ENCODE data around the gene C2orf76. TPM values are rescaled to one million over a fixed set of nuclear protein-coding genes. Genes with fewer than 3 reads are reported as not detected.
"Not testable (repeated sequence)": the region's sequence is repeated elsewhere in the genome, so short reads cannot be mapped to it uniquely, and the experiment has no call there.

C2orf76 gene
- total RNA-seq, 2 experiments from 2014 or later = 5.4 to 6.2 TPM

DNA sequence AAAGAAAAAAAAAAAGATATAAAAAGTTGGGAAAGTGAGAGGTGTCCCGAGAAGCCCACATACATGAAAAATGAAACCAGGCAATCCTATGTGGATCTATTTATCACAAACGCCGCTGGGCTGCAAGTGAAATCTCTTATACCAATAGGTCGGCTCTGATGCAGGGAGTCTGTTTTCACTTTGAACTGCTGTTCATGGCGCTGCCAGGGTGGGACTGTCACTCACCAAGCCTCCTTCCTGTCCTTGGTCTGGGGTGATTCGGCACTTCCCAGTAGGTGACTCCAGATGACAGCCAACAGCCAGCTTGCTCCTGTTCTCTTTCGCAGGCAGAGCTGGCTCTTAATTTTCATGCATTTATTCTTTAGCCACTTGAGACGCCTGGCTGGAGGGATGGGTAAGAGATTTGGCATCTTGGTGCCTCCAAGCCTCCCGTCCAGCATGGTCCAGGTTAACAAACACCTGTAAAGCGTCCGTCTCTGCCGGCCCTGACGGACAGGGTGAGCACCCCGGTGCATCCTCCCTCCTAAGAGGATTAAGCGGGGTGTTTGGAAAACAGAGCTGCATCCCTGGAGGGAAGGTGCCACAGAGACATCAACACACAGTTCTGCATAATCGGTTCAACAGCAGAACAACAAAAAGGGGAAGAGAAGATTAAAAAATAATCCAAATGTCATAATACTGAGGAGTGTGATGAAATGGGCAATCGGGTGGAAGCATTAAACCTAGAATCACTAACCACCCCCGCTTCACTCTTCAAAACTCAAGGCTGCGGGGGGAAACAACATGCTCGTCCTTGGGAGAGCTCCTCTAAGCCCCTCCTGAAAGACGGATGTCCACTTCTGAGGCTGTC lies 84.3 kb downstream of the C2orf76 start:
- Mint-ChIP-seq H3K4me3 (no peak overlapping the region), H3K9me3 (no peaks in the 10 kb centered on the region), H3K27me3 (no peaks in the 10 kb centered on the region), H3K4me1 (no peaks in the 10 kb centered on the region), H3K27ac (no peak overlapping the region), H3K36me3 (ENCODE audit: low read depth) (no peaks in the 10 kb centered on the region)
- POLR2A ChIA-PET = no interaction called here
- CTCF ChIA-PET = interaction anchor here (0.9 kb wide), 1 partner anchor 11 kb away, joined by 3 read pairs; no protein-coding TSS in a partner anchor
- DNase-seq = no peak

GRCh38 chr2:119280680-119281079 lies 86.0 kb downstream of the C2orf76 start:
- H3K27me3 Mint-ChIP-seq = no peaks in the 10 kb centered on the region
- no peak for DNase-seq
- CTCF ChIA-PET = no interaction called here

DNA sequence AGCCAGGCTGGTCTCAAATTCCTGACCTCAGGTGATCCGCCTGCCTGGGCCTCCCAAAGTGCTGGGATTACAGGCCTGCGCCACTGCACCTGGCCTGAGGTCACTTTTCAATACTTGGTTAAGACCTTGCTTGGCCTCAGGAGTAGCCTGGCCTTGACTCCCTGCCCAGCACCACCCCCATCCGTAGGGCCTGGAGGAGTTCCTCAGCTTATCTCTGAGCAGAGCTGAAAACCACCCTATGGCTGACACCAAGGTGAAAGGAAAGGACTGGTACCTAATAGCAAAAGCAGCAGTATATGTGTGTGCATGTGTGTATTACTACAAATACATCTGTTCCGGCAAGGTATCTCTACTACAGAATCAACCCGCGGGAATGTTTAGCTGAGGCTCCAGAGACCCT lies 87.0 kb downstream of the C2orf76 start:
- H3K9me3 Mint-ChIP-seq = no peaks in the 10 kb centered on the region
- H3K36me3 Mint-ChIP-seq (ENCODE audit: low read depth) = no peaks in the 10 kb centered on the region
- no peak for DNase-seq
- POLR2A ChIA-PET = interaction anchor here (0.6 kb wide), 1 partner anchor 17 kb away, joined by 3 read pairs; no protein-coding TSS in a partner anchor
- H3K27ac Mint-ChIP-seq = no peak overlapping the region
- H3K27me3 Mint-ChIP-seq = no peaks in the 10 kb centered on the region
- H3K4me1 Mint-ChIP-seq = no peaks in the 10 kb centered on the region
- no peak overlapping the region for H3K4me3 Mint-ChIP-seq
- CTCF ChIA-PET = interaction anchor here (0.6 to 1.0 kb wide), 4 partner anchors 9 to 398 kb away, joined by 3 read pairs; no protein-coding TSS in a partner anchor

More at GRCh38 chr2:119280680-119281079, 86.0 kb downstream of the C2orf76 start:
- H3K4me1 Mint-ChIP-seq = no peaks in the 10 kb centered on the region
- H3K27ac Mint-ChIP-seq = no peak overlapping the region
- POLR2A ChIA-PET = no interaction called here
- no peak overlapping the region for H3K4me3 Mint-ChIP-seq
- H3K36me3 Mint-ChIP-seq (ENCODE audit: low read depth) = no peaks in the 10 kb centered on the region
- H3K9me3 Mint-ChIP-seq = no peaks in the 10 kb centered on the region

DNA sequence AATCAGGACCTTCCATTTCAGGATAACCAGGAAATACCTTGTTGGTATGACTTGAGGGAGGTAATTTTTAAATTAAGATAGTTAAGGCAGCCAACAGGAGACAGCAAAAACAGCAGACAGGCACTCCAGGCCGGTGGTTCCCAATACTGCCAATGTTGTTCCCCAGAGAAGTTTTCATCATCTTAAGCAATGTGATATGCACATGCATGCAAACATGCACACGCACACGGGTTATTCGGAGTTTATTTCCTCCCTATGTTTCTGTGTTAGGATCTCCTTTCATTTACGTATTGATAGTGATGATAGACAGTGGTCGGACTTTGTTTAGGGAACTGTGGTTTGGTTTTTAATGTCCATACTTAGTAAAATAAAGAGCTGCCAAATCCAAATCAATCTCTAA lies 87.7 kb downstream of the C2orf76 start:
- Mint-ChIP-seq H3K27me3 (peaks cover 2% of the 10 kb centered on the region), H3K4me3 (no peak overlapping the region), H3K4me1 (no peaks in the 10 kb centered on the region), H3K36me3 (ENCODE audit: low read depth) (no peaks in the 10 kb centered on the region), H3K27ac (no peak overlapping the region), H3K9me3 (no peaks in the 10 kb centered on the region)
- DNase-seq = no peak
- CTCF ChIA-PET = interaction anchor here (0.7 kb wide), 1 partner anchor 87 kb away, joined by 3 read pairs; no protein-coding TSS in a partner anchor
- POLR2A ChIA-PET = interaction anchor here (0.6 kb wide), 1 partner anchor 18 kb away, joined by 3 read pairs; no protein-coding TSS in a partner anchor

DNA sequence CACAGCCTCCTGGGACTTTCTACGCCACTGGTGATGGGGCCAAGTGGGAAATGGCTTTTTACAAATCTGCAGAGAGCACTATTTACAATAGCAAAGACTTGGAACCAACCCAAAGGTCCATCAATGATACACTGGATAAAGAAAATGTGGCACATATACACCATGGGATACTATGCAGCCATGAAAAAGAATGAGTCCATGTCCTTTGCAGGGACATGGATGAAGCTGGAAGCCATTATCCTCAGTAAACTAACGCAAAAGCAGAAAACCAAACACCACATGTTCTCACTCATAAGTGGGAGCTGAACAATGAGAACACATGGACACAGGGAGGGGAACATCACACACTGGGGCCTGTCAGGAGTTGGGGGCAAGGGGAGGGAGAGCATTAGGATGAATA lies 88.2 kb downstream of the C2orf76 start:
- DNase-seq; H3K36me3 Mint-ChIP-seq (ENCODE audit: low read depth); H3K27ac Mint-ChIP-seq; H3K9me3 Mint-ChIP-seq; POLR2A ChIA-PET; H3K4me1 Mint-ChIP-seq; H3K4me3 Mint-ChIP-seq; H3K27me3 Mint-ChIP-seq; CTCF ChIA-PET: not testable (repeated sequence)

DNA sequence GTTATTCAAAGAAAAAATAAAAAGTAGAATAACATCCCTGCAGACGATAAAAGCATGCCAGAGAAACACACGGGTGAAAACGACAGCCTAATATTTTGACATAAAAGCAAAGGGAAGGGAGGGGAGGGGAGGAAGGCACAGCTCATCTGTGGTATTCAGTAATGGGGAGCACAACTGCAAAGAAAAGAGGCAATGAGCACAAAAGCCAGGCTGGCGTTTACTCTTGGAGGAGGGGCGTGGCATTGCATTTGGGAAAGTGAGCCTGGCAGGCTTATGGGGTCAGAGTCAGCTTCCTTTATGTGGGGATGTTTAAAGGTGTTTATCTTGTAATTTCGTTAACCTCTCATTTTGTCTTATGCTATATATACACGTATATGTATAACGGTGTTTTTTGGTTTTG lies 89.8 kb downstream of the C2orf76 start:
- peaks cover 2% of the 10 kb centered on the region for H3K27me3 Mint-ChIP-seq
- no peak overlapping the region for H3K27ac Mint-ChIP-seq
- DNase-seq = no peak
- no peaks in the 10 kb centered on the region for H3K9me3 Mint-ChIP-seq
- no peak overlapping the region for H3K4me3 Mint-ChIP-seq
- no peaks in the 10 kb centered on the region for H3K36me3 Mint-ChIP-seq (ENCODE audit: low read depth)
- POLR2A ChIA-PET = no interaction called here
- CTCF ChIA-PET = no interaction called here
- no peaks in the 10 kb centered on the region for H3K4me1 Mint-ChIP-seq

- Mint-ChIP-seq H3K9me3 (no peaks in the 10 kb centered on the region), H3K27me3 (peaks cover 14% of the 10 kb centered on the region), H3K4me3 (no peak overlapping the region), H3K36me3 (ENCODE audit: low read depth) (no peaks in the 10 kb centered on the region), H3K27ac (no peak overlapping the region), H3K4me1 (no peaks in the 10 kb centered on the region)
- ChIA-PET POLR2A (no interaction called here), CTCF (no interaction called here)
- no peak for DNase-seq
Measured at GRCh38 chr2:119267604-119268003, 99.0 kb downstream of the C2orf76 start.

DNA sequence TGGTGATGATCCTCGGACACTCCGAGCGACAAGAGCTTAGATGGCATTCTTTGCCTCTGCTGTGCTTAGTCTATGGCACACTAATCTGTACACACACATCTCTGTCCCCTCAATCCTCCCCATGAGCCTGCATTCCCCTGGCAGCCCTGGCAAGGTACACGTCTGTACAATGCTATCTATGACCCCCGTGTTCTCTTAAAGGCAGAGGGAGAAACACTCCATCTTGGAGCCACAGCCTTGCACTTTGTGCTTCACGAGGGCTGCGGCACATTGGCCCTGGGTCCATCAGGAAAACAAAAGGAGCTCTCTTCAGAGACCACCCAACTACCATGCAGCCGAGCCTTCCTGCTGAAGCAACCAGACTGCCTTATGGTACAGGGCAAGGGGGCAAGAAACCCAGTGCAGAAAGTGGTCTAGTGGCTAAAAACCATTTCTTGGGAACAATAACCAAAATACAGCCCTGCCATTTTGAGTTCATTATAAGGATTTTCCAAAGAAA lies 100.5 kb downstream of the C2orf76 start:
- no peak for DNase-seq
- no peak overlapping the region for H3K27ac Mint-ChIP-seq
- no peak overlapping the region for H3K4me3 Mint-ChIP-seq
- no peaks in the 10 kb centered on the region for H3K36me3 Mint-ChIP-seq (ENCODE audit: low read depth)
- no peaks in the 10 kb centered on the region for H3K4me1 Mint-ChIP-seq
- CTCF ChIA-PET = interaction anchor here (0.9 to 1.6 kb wide), 2 partner anchors 13 to 384 kb away, joined by 3 to 6 read pairs; no protein-coding TSS in a partner anchor
- H3K9me3 Mint-ChIP-seq = no peaks in the 10 kb centered on the region
- H3K27me3 Mint-ChIP-seq = peaks cover 14% of the 10 kb centered on the region
- POLR2A ChIA-PET = no interaction called here

DNA sequence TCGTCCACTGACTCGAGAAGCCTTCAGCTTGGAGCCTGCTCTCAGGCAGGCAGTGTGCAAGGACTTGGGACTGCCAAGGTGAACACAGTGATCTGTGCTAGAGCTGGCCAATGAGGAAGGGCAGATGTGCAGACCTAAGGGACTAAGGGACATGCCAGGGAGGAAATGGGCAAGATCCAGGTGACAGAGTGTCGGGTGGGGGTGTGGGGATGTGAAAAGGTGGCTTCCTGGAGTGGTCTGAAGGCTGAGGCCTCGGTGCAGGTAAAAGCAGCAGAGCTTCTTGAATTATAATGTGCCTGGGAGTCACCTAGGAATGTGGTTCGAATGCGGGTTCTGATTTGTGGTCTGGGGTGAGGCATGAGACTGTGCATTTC lies 101.0 kb downstream of the C2orf76 start:
- no peak for DNase-seq
- POLR2A ChIA-PET = no interaction called here
- CTCF ChIA-PET = interaction anchor here (1.0 to 1.6 kb wide), 2 partner anchors 83 to 383 kb away, joined by 3 to 6 read pairs; no protein-coding TSS in a partner anchor
- Mint-ChIP-seq H3K36me3 (ENCODE audit: low read depth) (no peaks in the 10 kb centered on the region), H3K9me3 (no peaks in the 10 kb centered on the region), H3K27ac (no peak overlapping the region), H3K4me3 (no peak overlapping the region), H3K4me1 (no peaks in the 10 kb centered on the region), H3K27me3 (peaks cover 14% of the 10 kb centered on the region)

- Mint-ChIP-seq H3K9me3 (no peaks in the 10 kb centered on the region), H3K36me3 (ENCODE audit: low read depth) (no peaks in the 10 kb centered on the region), H3K27me3 (peaks cover 14% of the 10 kb centered on the region), H3K4me3 (no peak overlapping the region), H3K27ac (no peak overlapping the region), H3K4me1 (no peaks in the 10 kb centered on the region)
- ChIA-PET POLR2A (no interaction called here), CTCF (interaction anchor here (1.0 to 1.6 kb wide), 3 partner anchors 84 to 383 kb away, joined by 3 to 6 read pairs (median 4); no protein-coding TSS in a partner anchor)
- DNase-seq = peak; percentile 38
Measured at GRCh38 chr2:119264781-119265692, 101.6 kb downstream of the C2orf76 start.

GRCh38 chr2:119263656-119264055 lies 103.0 kb downstream of the C2orf76 start:
- Mint-ChIP-seq H3K9me3 (no peaks in the 10 kb centered on the region), H3K4me3 (no peak overlapping the region), H3K27me3 (peaks cover 12% of the 10 kb centered on the region), H3K27ac (no peak overlapping the region), H3K36me3 (ENCODE audit: low read depth) (no peaks in the 10 kb centered on the region), H3K4me1 (no peaks in the 10 kb centered on the region)
- no peak for DNase-seq
- ChIA-PET CTCF (no interaction called here), POLR2A (no interaction called here)

GRCh38 chr2:119263025-119263424 lies 103.6 kb downstream of the C2orf76 start:
- ChIA-PET POLR2A (no interaction called here), CTCF (no interaction called here)
- H3K9me3 Mint-ChIP-seq = no peaks in the 10 kb centered on the region
- H3K4me3 Mint-ChIP-seq = no peak overlapping the region
- no peaks in the 10 kb centered on the region for H3K4me1 Mint-ChIP-seq
- H3K36me3 Mint-ChIP-seq (ENCODE audit: low read depth) = no peaks in the 10 kb centered on the region
- H3K27me3 Mint-ChIP-seq = peaks cover 9% of the 10 kb centered on the region
- no peak overlapping the region for H3K27ac Mint-ChIP-seq
- DNase-seq = no peak
